ENCODE measurements around the gene ADRM1.

Gene ADRM1

DNA sequence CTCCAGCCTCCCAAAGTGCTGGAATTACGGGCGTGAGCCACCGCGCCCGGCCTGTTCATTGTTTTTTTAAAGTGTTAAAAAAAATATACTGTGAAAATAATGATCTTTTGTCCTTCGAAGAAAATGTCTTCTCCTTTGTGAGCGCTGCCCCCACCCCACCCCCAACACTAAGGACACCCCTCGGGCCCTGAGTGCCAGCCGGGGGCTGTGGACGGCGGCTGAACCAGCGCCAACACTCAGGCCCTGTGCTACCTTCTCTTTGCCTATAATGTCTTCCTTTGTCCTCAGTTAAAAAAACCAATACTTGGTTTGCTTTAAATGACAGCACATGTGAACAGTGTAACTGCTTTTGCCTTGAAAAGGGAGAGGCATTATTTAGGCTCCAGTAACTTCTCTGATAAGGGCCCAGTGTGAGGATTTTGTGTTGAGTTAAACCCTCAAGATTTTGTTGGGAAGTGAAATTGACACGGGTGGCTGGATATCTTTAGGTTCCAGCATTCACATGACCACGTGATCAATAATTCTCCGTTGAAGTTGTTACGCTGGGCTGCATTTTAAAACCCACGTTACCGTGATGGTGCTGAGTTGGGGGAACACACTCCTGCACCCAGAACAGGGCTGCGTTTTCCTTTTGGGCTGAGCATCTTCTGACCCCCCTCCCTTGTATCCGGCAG is 9.5 kb upstream of the ADRM1 start:
- TF ChIP-seq FOXM1 (IDR thresholded peaks at IDR 0.05; ENCODE audit: borderline replicate concordance, low read depth) (no peak), CREB1 (IDR thresholded peaks at IDR 0.05; ENCODE audit: low read depth) (no peak), USF1 (IDR thresholded peaks at IDR 0.05) (no peak), NFIC (IDR thresholded peaks at IDR 0.05) (no peak), EGR1 (IDR thresholded peaks at IDR 0.05) (no peak), MAX (IDR thresholded peaks at IDR 0.05) (no peak), EP300 (IDR thresholded peaks at IDR 0.05; ENCODE audit: borderline replicate concordance) (no peak), ZBTB7A (IDR thresholded peaks at IDR 0.05; ENCODE audit: low read depth) (no peak), YY1 (IDR thresholded peaks at IDR 0.05; ENCODE audit: low read depth) (no peak), REST (IDR thresholded peaks at IDR 0.05; ENCODE audit: low read depth) (no peak), TEAD4 (IDR thresholded peaks at IDR 0.05) (no peak), TAF1 (IDR thresholded peaks at IDR 0.05; ENCODE audit: low read depth) (no peak), CEBPB (IDR thresholded peaks at IDR 0.05) (no peak), RAD21 (IDR thresholded peaks at IDR 0.05; ENCODE audit: low read depth) (no peak), TCF12 (IDR thresholded peaks at IDR 0.05; ENCODE audit: low read depth) (no peak)

DNA sequence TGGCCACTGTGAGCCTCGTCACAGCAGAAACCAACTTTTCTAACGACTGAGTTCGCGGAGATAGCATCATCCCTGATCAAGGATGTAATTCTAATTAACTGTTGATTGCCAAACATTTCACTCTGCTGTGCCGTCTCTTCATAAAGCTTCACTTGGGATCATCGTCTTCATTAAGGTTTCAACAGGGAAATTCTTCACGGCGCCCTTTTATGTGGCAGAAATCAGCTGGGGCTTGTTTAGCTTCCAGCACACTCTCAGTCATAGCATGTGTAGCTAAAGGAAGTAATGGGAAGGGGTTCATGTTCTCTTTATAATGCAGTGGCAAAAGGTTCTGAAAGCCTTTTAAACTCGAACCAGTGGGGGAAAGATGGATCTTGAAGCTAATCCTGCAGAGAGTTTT is 8.9 kb upstream of the ADRM1 start:
- TF ChIP-seq EP300 (IDR thresholded peaks at IDR 0.05; ENCODE audit: borderline replicate concordance) = no peak
- no peak for TF ChIP-seq MAX (IDR thresholded peaks at IDR 0.05)
- no peak for TF ChIP-seq CEBPB (IDR thresholded peaks at IDR 0.05)
- no peak for TF ChIP-seq TAF1 (IDR thresholded peaks at IDR 0.05; ENCODE audit: low read depth)
- no peak for TF ChIP-seq REST (IDR thresholded peaks at IDR 0.05; ENCODE audit: low read depth)
- no peak for TF ChIP-seq FOXM1 (IDR thresholded peaks at IDR 0.05; ENCODE audit: borderline replicate concordance, low read depth)
- TF ChIP-seq YY1 (IDR thresholded peaks at IDR 0.05; ENCODE audit: low read depth) = no peak
- no peak for TF ChIP-seq TEAD4 (IDR thresholded peaks at IDR 0.05)
- TF ChIP-seq ZBTB7A (IDR thresholded peaks at IDR 0.05; ENCODE audit: low read depth) = no peak
- no peak for TF ChIP-seq NFIC (IDR thresholded peaks at IDR 0.05)
- no peak for TF ChIP-seq EGR1 (IDR thresholded peaks at IDR 0.05)
- no peak for TF ChIP-seq CREB1 (IDR thresholded peaks at IDR 0.05; ENCODE audit: low read depth)

GRCh38 chr20:62294516-62294915 is 8.3 kb upstream of the ADRM1 start:
- no peak for TF ChIP-seq CREB1 (IDR thresholded peaks at IDR 0.05; ENCODE audit: low read depth)
- no peak for TF ChIP-seq TAF1 (IDR thresholded peaks at IDR 0.05; ENCODE audit: low read depth)
- no peak for TF ChIP-seq NFIC (IDR thresholded peaks at IDR 0.05)
- TF ChIP-seq ZBTB7A (IDR thresholded peaks at IDR 0.05; ENCODE audit: low read depth) = no peak
- TF ChIP-seq YY1 (IDR thresholded peaks at IDR 0.05; ENCODE audit: low read depth) = no peak
- TF ChIP-seq RAD21 (IDR thresholded peaks at IDR 0.05; ENCODE audit: low read depth) = no peak
- TF ChIP-seq TEAD4 (IDR thresholded peaks at IDR 0.05) = no peak
- no peak for TF ChIP-seq EP300 (IDR thresholded peaks at IDR 0.05; ENCODE audit: borderline replicate concordance)
- no peak for TF ChIP-seq REST (IDR thresholded peaks at IDR 0.05; ENCODE audit: low read depth)
- TF ChIP-seq EGR1 (IDR thresholded peaks at IDR 0.05) = no peak
- TF ChIP-seq FOXM1 (IDR thresholded peaks at IDR 0.05; ENCODE audit: borderline replicate concordance, low read depth) = no peak
- no peak for TF ChIP-seq MAX (IDR thresholded peaks at IDR 0.05)
- no peak for TF ChIP-seq CEBPB (IDR thresholded peaks at IDR 0.05)
- TF ChIP-seq TCF12 (IDR thresholded peaks at IDR 0.05; ENCODE audit: low read depth) = no peak
- no peak for TF ChIP-seq USF1 (IDR thresholded peaks at IDR 0.05)
